GM12878 (cell line): Measurements from ENCODE around the gene BCORL1. TPM values are rescaled to one million over a fixed set of nuclear protein-coding genes. Genes with fewer than 3 reads are reported as not detected.
A peak's percentile ranks its signal among the peaks of the same experiment; 100 is the strongest.

ENCODE experiments used
- CEBPB ChIP-seq, 2 experiments: fragments of 150-350 bp in 1 of 2; IDR thresholded peaks; 2 replicates each; pipeline ENCODE4 v1.6.1; 2012 to 2014; ENCODE audit warnings: low read depth in 2 of 2, low read length in 2 of 2, borderline replicate concordance in 1 of 2, inconsistent platforms in 1 of 2
- CHD4 ChIP-seq: fragments of 200-600 bp; sonication (generic); IDR thresholded peaks from 2 replicates; pipeline ENCODE4 v1.6.1; 2016; ENCODE audit warnings: mild to moderate bottlenecking
- CREM ChIP-seq: IDR thresholded peaks from 2 replicates; pipeline ENCODE4 v1.6.1; 2014; ENCODE audit warnings: antibody characterized with exemption, low read depth
- EED ChIP-seq: sonication (generic); IDR thresholded peaks from 2 replicates; pipeline ENCODE4 v1.6.1; 2016; ENCODE audit warnings: antibody characterized with exemption, low read depth
- HCFC1 ChIP-seq: fragments of 150-350 bp; IDR thresholded peaks from 2 replicates; pipeline ENCODE4 v1.6.1; 2014; ENCODE audit warnings: low read length
- KAT2A ChIP-seq: conservative IDR thresholded peaks from 2 replicates; pipeline ENCODE4 v1.6.1; 2011; ENCODE audit warnings: low read depth, low read length; ENCODE audit not compliant: control insufficient read depth
- KLF5 ChIP-seq: fragments of 450-650 bp; IDR thresholded peaks from 2 replicates; pipeline ENCODE4 v1.6.1; 2014; ENCODE audit warnings: mild to moderate bottlenecking; ENCODE audit not compliant: partially characterized antibody
- RAD51 ChIP-seq: fragments of 450-650 bp; IDR thresholded peaks from 2 replicates; pipeline ENCODE4 v1.6.1; 2016; ENCODE audit warnings: moderate library complexity, mild to moderate bottlenecking, inconsistent platforms
- SREBF2 ChIP-seq: IDR thresholded peaks from 2 replicates; pipeline ENCODE4 v1.6.1; 2012; ENCODE audit warnings: mild to moderate bottlenecking, low read length
- TCF12 ChIP-seq: IDR thresholded peaks from 2 replicates; pipeline ENCODE4 v1.6.1; 2011; ENCODE audit warnings: low read depth, mild to moderate bottlenecking, low read length
- ZNF207 ChIP-seq: fragments of 450-650 bp; IDR thresholded peaks from 2 replicates; pipeline ENCODE4 v1.6.1; 2014; ENCODE audit warnings: antibody characterized with exemption, mild to moderate bottlenecking, borderline replicate concordance
- polyA plus RNA-seq, 11 experiments: library from polyadenylated mRNA; depleted of rRNA in 4 of 11; unstranded in 6 of 11; stranded (reverse) in 5 of 11; fragments of >200 nt; fragmentation: Nextera tagmentation in 4 of 11; fragmentation: Illumina TruSeq in 1 of 11; extraction: Ambion mirVana in 4 of 11; extraction: Trizol in 1 of 11; gene quantifications; 1 replicate in 1 of 11; 2 replicates in 10 of 11; pipeline versions ENCODE4 v1.2.1 to v1.2.3, GENCODE V29; 2011 to 2016; ENCODE audit warnings: inconsistent platforms in 2 of 11, missing spikeins in 2 of 11, low read depth in 1 of 11
- total RNA-seq, 4 experiments: library from RNA; depleted of rRNA in 3 of 4; stranded (reverse); fragments of >200 nt in 3 of 4; fragmentation: Illumina TruSeq in 1 of 4; extraction: Trizol in 1 of 4; gene quantifications; 2 replicates each; pipeline versions ENCODE4 v1.2.1 to v1.2.3, GENCODE V29; 2013 to 2021
- TF ChIP-seq, protein P1 (sequence below): fragments of 450-650 bp; formaldehyde crosslinking; IDR thresholded peaks from 2 replicates; pipeline ENCODE4 v1.4.0; 2022; ENCODE audit warnings: mild to moderate bottlenecking, moderate library complexity
- TF ChIP-seq, protein P2 (sequence below): fragments of 450-650 bp; IDR thresholded peaks from 2 replicates; pipeline ENCODE4 v1.6.1; 2016; ENCODE audit warnings: mild to moderate bottlenecking
- TF ChIP-seq, protein P3 (sequence below): IDR thresholded peaks from 2 replicates; pipeline ENCODE4 v1.6.1; 2011; ENCODE audit warnings: borderline replicate concordance, low read depth, mild to moderate bottlenecking, moderate library complexity, low read length; ENCODE audit not compliant: insufficient read depth, poor library complexity, severe bottlenecking
- TF ChIP-seq, protein P4 (sequence below): fragments of 450-650 bp; IDR thresholded peaks from 2 replicates; pipeline ENCODE4 v1.6.1; 2018; ENCODE audit warnings: borderline replicate concordance, mild to moderate bottlenecking; ENCODE audit not compliant: partially characterized antibody
- TF ChIP-seq, protein P5 (sequence below), 3 experiments: IDR thresholded peaks in 2 of 3; conservative IDR thresholded peaks in 1 of 3; 2 replicates each; pipeline ENCODE4 v1.5.1; 2011; ENCODE audit warnings: low read depth in 3 of 3, low read length in 3 of 3, mild to moderate bottlenecking in 3 of 3, control low read depth in 2 of 3, moderate library complexity in 2 of 3, inconsistent platforms in 1 of 3, mixed read lengths in 1 of 3; ENCODE audit not compliant: control insufficient read depth in 2 of 3, insufficient read depth in 1 of 3; ENCODE audit errors: extremely low read depth in 1 of 3
- TF ChIP-seq, protein P6 (sequence below): fragments of 450-650 bp; IDR thresholded peaks from 2 replicates; pipeline ENCODE4 v1.6.1; 2014; ENCODE audit warnings: mild to moderate bottlenecking

The BCORL1 gene
- total and polyA plus RNA-seq, 10 of the 15 experiments (the other 5 are each of a cell fraction or from before 2014, with no cell fraction given): 0.16 to 7.2 (median 0.94) TPM

DNA sequence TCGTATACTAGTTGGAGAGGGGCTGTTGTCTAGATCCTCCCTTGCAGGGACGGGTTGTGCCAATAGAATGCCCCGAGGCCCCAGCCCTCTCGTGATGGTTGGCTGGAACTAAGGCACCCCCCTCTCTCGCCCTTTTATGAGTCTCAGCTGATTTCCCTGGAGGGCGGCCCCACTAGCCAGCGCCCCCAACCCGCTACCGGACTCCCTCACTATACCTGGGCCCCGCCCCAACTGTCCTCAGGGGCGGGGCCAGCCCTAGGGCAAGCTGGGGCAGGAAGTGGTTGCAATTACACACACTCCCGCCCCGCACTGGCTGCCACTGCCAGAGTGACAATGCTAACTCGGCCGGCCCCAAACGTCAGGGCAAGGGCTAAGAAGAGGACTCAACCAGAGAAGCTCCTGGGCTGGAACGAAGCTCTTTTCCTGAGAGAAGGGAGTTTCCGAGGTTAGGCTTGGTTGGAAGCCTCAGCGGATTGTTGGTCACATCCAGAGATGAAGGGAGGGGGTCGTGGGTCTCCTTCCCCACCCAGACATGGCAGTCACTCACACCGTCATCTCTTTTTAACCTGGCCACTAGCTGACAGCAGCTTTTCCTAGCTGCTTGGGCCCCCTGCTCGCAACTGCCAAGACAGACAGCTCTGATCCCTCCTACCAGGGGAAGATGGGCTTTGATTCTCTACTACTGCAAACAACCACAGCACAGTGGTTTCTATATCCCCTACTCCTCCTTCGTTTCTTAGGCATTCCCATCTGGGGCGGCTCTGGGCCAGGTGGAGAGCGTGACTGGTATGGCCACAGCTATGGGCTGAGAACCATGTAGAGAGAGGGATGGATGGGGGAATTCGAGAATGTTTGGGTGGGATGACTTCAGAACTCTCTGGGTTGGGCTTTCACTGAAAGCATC, 21.0 kb upstream of the BCORL1 start (continued):
- TF ChIP-seq, protein P1, sequence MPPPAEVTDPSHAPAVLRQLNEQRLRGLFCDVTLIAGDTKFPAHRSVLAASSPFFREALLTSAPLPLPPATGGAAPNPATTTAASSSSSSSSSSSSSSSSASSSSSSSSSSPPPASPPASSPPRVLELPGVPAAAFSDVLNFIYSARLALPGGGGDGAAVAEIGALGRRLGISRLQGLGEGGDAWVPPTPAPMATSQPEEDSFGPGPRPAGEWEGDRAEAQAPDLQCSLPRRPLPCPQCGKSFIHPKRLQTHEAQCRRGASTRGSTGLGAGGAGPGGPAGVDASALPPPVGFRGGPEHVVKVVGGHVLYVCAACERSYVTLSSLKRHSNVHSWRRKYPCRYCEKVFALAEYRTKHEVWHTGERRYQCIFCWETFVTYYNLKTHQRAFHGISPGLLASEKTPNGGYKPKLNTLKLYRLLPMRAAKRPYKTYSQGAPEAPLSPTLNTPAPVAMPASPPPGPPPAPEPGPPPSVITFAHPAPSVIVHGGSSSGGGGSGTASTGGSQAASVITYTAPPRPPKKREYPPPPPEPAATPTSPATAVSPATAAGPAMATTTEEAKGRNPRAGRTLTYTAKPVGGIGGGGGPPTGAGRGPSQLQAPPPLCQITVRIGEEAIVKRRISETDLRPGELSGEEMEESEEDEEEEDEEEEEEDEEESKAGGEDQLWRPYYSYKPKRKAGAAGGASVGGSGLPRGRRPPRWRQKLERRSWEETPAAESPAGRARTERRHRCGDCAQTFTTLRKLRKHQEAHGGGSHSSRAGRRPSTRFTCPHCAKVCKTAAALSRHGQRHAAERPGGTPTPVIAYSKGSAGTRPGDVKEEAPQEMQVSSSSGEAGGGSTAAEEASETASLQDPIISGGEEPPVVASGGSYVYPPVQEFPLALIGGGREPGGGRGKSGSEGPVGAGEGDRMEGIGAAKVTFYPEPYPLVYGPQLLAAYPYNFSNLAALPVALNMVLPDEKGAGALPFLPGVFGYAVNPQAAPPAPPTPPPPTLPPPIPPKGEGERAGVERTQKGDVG: no peak
- no peak for TF ChIP-seq KAT2A
- TF ChIP-seq, protein P2, sequence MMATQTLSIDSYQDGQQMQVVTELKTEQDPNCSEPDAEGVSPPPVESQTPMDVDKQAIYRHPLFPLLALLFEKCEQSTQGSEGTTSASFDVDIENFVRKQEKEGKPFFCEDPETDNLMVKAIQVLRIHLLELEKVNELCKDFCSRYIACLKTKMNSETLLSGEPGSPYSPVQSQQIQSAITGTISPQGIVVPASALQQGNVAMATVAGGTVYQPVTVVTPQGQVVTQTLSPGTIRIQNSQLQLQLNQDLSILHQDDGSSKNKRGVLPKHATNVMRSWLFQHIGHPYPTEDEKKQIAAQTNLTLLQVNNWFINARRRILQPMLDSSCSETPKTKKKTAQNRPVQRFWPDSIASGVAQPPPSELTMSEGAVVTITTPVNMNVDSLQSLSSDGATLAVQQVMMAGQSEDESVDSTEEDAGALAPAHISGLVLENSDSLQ: peak; percentile 83
- no peak for TF ChIP-seq CREM
- no peak for TF ChIP-seq RAD51
- TF ChIP-seq, protein P3, sequence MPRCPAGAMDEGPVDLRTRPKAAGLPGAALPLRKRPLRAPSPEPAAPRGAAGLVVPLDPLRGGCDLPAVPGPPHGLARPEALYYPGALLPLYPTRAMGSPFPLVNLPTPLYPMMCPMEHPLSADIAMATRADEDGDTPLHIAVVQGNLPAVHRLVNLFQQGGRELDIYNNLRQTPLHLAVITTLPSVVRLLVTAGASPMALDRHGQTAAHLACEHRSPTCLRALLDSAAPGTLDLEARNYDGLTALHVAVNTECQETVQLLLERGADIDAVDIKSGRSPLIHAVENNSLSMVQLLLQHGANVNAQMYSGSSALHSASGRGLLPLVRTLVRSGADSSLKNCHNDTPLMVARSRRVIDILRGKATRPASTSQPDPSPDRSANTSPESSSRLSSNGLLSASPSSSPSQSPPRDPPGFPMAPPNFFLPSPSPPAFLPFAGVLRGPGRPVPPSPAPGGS: no peak
- TF ChIP-seq, protein P4, sequence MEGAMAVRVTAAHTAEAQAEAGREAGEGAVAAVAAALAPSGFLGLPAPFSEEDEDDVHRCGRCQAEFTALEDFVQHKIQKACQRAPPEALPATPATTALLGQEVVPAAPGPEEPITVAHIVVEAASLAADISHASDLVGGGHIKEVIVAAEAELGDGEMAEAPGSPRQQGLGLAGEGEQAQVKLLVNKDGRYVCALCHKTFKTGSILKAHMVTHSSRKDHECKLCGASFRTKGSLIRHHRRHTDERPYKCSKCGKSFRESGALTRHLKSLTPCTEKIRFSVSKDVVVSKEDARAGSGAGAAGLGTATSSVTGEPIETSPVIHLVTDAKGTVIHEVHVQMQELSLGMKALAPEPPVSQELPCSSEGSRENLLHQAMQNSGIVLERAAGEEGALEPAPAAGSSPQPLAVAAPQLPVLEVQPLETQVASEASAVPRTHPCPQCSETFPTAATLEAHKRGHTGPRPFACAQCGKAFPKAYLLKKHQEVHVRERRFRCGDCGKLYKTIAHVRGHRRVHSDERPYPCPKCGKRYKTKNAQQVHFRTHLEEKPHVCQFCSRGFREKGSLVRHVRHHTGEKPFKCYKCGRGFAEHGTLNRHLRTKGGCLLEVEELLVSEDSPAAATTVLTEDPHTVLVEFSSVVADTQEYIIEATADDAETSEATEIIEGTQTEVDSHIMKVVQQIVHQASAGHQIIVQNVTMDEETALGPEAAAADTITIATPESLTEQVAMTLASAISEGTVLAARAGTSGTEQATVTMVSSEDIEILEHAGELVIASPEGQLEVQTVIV: no peak
- TF ChIP-seq CHD4: no peak
- no peak for TF ChIP-seq KLF5
- TF ChIP-seq SREBF2: no peak
- no peak for TF ChIP-seq ZNF207
- no peak for TF ChIP-seq CEBPB (IDR thresholded peaks at IDR 0.05; ENCODE audit: borderline replicate concordance in 1 of 2, low read depth in 2 of 2, low read length in 2 of 2)
- TF ChIP-seq, protein P5, sequence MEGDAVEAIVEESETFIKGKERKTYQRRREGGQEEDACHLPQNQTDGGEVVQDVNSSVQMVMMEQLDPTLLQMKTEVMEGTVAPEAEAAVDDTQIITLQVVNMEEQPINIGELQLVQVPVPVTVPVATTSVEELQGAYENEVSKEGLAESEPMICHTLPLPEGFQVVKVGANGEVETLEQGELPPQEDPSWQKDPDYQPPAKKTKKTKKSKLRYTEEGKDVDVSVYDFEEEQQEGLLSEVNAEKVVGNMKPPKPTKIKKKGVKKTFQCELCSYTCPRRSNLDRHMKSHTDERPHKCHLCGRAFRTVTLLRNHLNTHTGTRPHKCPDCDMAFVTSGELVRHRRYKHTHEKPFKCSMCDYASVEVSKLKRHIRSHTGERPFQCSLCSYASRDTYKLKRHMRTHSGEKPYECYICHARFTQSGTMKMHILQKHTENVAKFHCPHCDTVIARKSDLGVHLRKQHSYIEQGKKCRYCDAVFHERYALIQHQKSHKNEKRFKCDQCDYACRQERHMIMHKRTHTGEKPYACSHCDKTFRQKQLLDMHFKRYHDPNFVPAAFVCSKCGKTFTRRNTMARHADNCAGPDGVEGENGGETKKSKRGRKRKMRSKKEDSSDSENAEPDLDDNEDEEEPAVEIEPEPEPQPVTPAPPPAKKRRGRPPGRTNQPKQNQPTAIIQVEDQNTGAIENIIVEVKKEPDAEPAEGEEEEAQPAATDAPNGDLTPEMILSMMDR (IDR thresholded peaks at IDR 0.05 in 2 of 3, conservative IDR thresholded peaks at IDR 0.05 in 1 of 3; ENCODE audit: control insufficient read depth in 2 of 3, extremely low read depth in 1 of 3, insufficient read depth in 1 of 3, low read depth in 3 of 3, low read length in 3 of 3): no peak
- TF ChIP-seq, protein P6, sequence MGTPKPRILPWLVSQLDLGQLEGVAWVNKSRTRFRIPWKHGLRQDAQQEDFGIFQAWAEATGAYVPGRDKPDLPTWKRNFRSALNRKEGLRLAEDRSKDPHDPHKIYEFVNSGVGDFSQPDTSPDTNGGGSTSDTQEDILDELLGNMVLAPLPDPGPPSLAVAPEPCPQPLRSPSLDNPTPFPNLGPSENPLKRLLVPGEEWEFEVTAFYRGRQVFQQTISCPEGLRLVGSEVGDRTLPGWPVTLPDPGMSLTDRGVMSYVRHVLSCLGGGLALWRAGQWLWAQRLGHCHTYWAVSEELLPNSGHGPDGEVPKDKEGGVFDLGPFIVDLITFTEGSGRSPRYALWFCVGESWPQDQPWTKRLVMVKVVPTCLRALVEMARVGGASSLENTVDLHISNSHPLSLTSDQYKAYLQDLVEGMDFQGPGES: no peak
- no peak for TF ChIP-seq EED
- TF ChIP-seq HCFC1: no peak
- TF ChIP-seq TCF12: no peak
